Lower leg skin (tissue), 3 donors: Measurements from ENCODE around the gene NME8.

Source experiments
- CTCF ChIP-seq, 3 donors: fragments of 450-650 bp; IDR thresholded peaks; one replicate each; pipeline ENCODE4 v1.5.1; 2016; ENCODE audit warnings: antibody characterized with exemption in 3 of 3, mild to moderate bottlenecking in 3 of 3, moderate library complexity in 2 of 3
- POLR2A ChIP-seq, 2 donors: fragments of 450-650 bp; IDR thresholded peaks; one replicate each; pipeline ENCODE4 v1.6.1; 2016 to 2017; ENCODE audit warnings: antibody characterized with exemption in 2 of 2, mild to moderate bottlenecking in 1 of 2, moderate library complexity in 1 of 2

GRCh38 chr7:37832194-37832593 is 16.2 kb upstream of the NME8 start:
- TF ChIP-seq CTCF (IDR thresholded peaks at IDR 0.05) (no peak), POLR2A (IDR thresholded peaks at IDR 0.05) (no peak)
